Measurements from ENCODE around the gene SENP5. TPM values are rescaled to one million over a fixed set of nuclear protein-coding genes. Genes with fewer than 3 reads are reported as not detected.

The SENP5 gene
- polyA plus RNA-seq, 3 donors, result 6.7 to 10.4 (median 8.4) TPM

GRCh38 chr3:196954832-196955231 is 87.1 kb downstream of the SENP5 start:
- Mint-ChIP-seq H3K9me3 (no peaks in the 10 kb centered on the region), H3K4me1 (no peaks in the 10 kb centered on the region), H3K27ac (no peak overlapping the region), H3K4me3 (no peak overlapping the region), H3K27me3 (ENCODE audit: low read depth in 3 of 3) (peaks cover 0 to 5% (median 1%) of the 10 kb centered on the region in 3 donors), H3K36me3 (no peaks in the 10 kb centered on the region)
- no peak overlapping the region for H3K27ac ChIP-seq (ENCODE audit: low read depth in 1 of 2, low read length in 2 of 2)
- no peaks in the 10 kb centered on the region for H3K27me3 ChIP-seq (ENCODE audit: control insufficient read depth in 2 of 2, insufficient read depth in 2 of 2, low read length in 2 of 2)
- WGBS (ENCODE audit: insufficient coverage), result 98% methylated on average over 4 of the region's 7 CpGs
- intact Hi-C loops (cut with micrococcal nuclease), result no loop called here
- H3K4me2 ChIP-seq (replicated peaks; ENCODE audit: extremely low read depth, low read length, poor library complexity, severe bottlenecking), result no peak overlapping the region
- no peaks in the 10 kb centered on the region for H3K4me1 ChIP-seq (ENCODE audit: control insufficient read depth in 1 of 2, insufficient read depth in 2 of 2, low read length in 2 of 2)
- H4K20me1 ChIP-seq (ENCODE audit: insufficient read depth, low read length), result no peaks in the 10 kb centered on the region
- no peak for TF ChIP-seq CTCF (IDR thresholded peaks at IDR 0.05)
- H3K9ac ChIP-seq (ENCODE audit: insufficient read depth, low read length, poor library complexity, severe bottlenecking), result no peak overlapping the region
- H3K4me3 ChIP-seq (replicated peaks in 1 of 3; ENCODE audit: low read depth in 2 of 3, low read length in 3 of 3), result no peak overlapping the region
- H3K79me2 ChIP-seq (ENCODE audit: insufficient read depth, low read length), result no peaks in the 10 kb centered on the region
- DNase-seq, result no peak
- no peaks in the 10 kb centered on the region for H3K36me3 ChIP-seq (replicated peaks in 1 of 2; ENCODE audit: control insufficient read depth in 1 of 2, insufficient read depth in 2 of 2, low read length in 2 of 2)
- H2AFZ ChIP-seq (ENCODE audit: insufficient read depth, low read depth, low read length, poor library complexity, severe bottlenecking), result no peak overlapping the region
- H3K9me3 ChIP-seq (replicated peaks in 1 of 2; ENCODE audit: control insufficient read depth in 1 of 2, insufficient read depth in 1 of 2, low read length in 2 of 2), result no peaks in the 10 kb centered on the region

DNA sequence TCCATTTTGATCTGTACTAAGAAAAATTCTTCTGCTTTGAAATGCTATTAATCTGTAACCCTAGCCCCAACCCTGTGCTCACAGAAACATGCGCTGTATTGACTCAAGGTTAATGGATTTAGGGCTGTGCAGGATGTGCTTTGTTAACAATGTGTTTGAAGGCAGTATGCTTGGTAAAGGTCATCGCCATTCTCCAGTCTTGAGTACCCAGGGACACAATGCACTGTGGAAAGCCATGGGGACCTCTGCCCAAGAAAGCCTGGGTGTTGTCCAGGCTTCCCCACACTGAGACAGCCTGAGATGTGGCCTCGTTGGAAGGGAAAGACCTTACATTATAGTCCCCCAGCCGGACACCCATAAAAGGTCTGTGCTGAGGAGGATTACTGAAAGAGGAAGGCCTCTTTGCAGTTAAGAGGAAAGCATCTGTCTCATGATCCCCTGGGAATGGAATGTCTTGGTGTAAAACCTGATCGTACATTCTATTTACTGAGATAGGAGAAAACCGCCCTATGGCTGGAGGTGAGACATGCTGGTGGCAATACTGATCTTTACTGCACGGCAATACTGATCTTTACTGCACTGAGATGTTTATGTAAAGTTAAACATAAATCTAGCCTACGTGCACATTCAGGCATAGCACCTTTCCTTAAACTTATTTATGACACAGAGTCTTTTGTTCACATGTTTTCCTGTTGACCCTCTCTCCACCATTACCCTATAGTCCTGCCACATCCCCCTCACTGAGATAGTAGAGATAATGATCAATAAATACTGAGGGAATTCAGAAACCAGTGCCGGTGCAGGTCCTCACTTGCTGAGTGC is 94.6 kb downstream of the SENP5 start:
- Mint-ChIP-seq H3K27ac (peak overlapping the region in 1 of 7 donors; percentile 20), H3K36me3 (peaks cover 9 to 16% of the 10 kb centered on the region in 2 donors), H3K9me3 (peaks cover 0 to 18% (median 14%) of the 10 kb centered on the region in 7 donors), H3K4me3 (no peak overlapping the region), H3K27me3 (ENCODE audit: low read depth in 3 of 3) (peaks cover 0 to 4% (median 1%) of the 10 kb centered on the region in 3 donors), H3K4me1 (no peaks in the 10 kb centered on the region)
- intact Hi-C loops (cut with micrococcal nuclease), result no loop called here
- H3K36me3 ChIP-seq (replicated peaks in 1 of 2; ENCODE audit: control insufficient read depth in 1 of 2, insufficient read depth in 2 of 2, low read length in 2 of 2), result no peaks in the 10 kb centered on the region
- H3K4me1 ChIP-seq (ENCODE audit: control insufficient read depth in 1 of 2, insufficient read depth in 2 of 2, low read length in 2 of 2), result no peaks in the 10 kb centered on the region
- no peak overlapping the region for H3K27ac ChIP-seq (ENCODE audit: low read depth in 1 of 2, low read length in 2 of 2)
- no peak overlapping the region for H3K9ac ChIP-seq (ENCODE audit: insufficient read depth, low read length, poor library complexity, severe bottlenecking)
- no peak overlapping the region for H2AFZ ChIP-seq (ENCODE audit: insufficient read depth, low read depth, low read length, poor library complexity, severe bottlenecking)
- no peak overlapping the region for H3K4me2 ChIP-seq (replicated peaks; ENCODE audit: extremely low read depth, low read length, poor library complexity, severe bottlenecking)
- H3K27me3 ChIP-seq (ENCODE audit: control insufficient read depth in 2 of 2, insufficient read depth in 2 of 2, low read length in 2 of 2), result no peaks in the 10 kb centered on the region
- H3K79me2 ChIP-seq (ENCODE audit: insufficient read depth, low read length), result peaks cover under 1% of the 10 kb centered on the region
- H3K4me3 ChIP-seq (replicated peaks in 1 of 3; ENCODE audit: low read depth in 2 of 3, low read length in 3 of 3), result no peak overlapping the region
- WGBS (ENCODE audit: insufficient coverage), result 100% methylated on average over 4 of the region's 9 CpGs
- no peak for TF ChIP-seq CTCF (IDR thresholded peaks at IDR 0.05)
- H3K9me3 ChIP-seq (replicated peaks in 1 of 2; ENCODE audit: control insufficient read depth in 1 of 2, insufficient read depth in 1 of 2, low read length in 2 of 2), result peaks cover 4 to 23% of the 10 kb centered on the region in 2 donors
- no peaks in the 10 kb centered on the region for H4K20me1 ChIP-seq (ENCODE audit: insufficient read depth, low read length)
- DNase-seq, result no peak

All from CD14-positive monocyte (primary cell).